Suprapubic skin (tissue), 4 donors: Measurements from ENCODE around the gene HOXC4.

ENCODE experiments used
- POLR2A ChIP-seq, 2 donors: fragments of 450-650 bp; IDR thresholded peaks; one replicate each; pipeline ENCODE4 v1.6.1; 2017; ENCODE audit warnings: antibody characterized with exemption in 2 of 2, mild to moderate bottlenecking in 2 of 2, moderate library complexity in 2 of 2
- POLR2AphosphoS5 ChIP-seq, 3 donors: sonication (generic); formaldehyde crosslinking; IDR thresholded peaks; one replicate each; pipeline ENCODE4 v1.6.1; 2017; ENCODE audit warnings: antibody characterized with exemption in 3 of 3
- TF ChIP-seq, protein P1 (sequence below), 2 donors: fragments of 200-600 bp in 1 of 2; fragments of 450-650 bp in 1 of 2; sonication (generic) in 1 of 2; IDR thresholded peaks; one replicate each; pipeline ENCODE4 v1.5.1; 2016 to 2019; ENCODE audit warnings: antibody characterized with exemption in 2 of 2, mild to moderate bottlenecking in 1 of 2, moderate library complexity in 1 of 2

- TF ChIP-seq, protein P1, sequence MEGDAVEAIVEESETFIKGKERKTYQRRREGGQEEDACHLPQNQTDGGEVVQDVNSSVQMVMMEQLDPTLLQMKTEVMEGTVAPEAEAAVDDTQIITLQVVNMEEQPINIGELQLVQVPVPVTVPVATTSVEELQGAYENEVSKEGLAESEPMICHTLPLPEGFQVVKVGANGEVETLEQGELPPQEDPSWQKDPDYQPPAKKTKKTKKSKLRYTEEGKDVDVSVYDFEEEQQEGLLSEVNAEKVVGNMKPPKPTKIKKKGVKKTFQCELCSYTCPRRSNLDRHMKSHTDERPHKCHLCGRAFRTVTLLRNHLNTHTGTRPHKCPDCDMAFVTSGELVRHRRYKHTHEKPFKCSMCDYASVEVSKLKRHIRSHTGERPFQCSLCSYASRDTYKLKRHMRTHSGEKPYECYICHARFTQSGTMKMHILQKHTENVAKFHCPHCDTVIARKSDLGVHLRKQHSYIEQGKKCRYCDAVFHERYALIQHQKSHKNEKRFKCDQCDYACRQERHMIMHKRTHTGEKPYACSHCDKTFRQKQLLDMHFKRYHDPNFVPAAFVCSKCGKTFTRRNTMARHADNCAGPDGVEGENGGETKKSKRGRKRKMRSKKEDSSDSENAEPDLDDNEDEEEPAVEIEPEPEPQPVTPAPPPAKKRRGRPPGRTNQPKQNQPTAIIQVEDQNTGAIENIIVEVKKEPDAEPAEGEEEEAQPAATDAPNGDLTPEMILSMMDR (IDR thresholded peaks at IDR 0.05): no peak
- TF ChIP-seq POLR2AphosphoS5 (IDR thresholded peaks at IDR 0.05): no peak
- no peak for TF ChIP-seq POLR2A (IDR thresholded peaks at IDR 0.05)
Measured at GRCh38 chr12:54011665-54012532, 41.7 kb upstream of the HOXC4 start.
